ENCODE measurements around the gene PCDH9.

- TF ChIP-seq CTCF (IDR thresholded peaks at IDR 0.05) (no peak), POLR2AphosphoS5 (IDR thresholded peaks at IDR 0.05) (no peak)
These were observed 439.3 kb downstream of the PCDH9 start for GRCh38 chr13:66790861-66791260.

All from suprapubic skin (tissue), 3 donors.